Body of pancreas (tissue), 4 donors: ENCODE data around the gene ATXN1. TPM values are rescaled to one million over a fixed set of nuclear protein-coding genes. Genes with fewer than 3 reads are reported as not detected.
A peak's percentile ranks its signal among the peaks of the same experiment; 100 is the strongest.

ENCODE experiments used
- ATAC-seq: fragments of 150-250 bp; one replicate; pipeline ENCODE4 v1.9.1; 2016
- DNase-seq, 4 donors: peaks; one replicate each; pipeline ENCODE4 v3.0.0-alpha.2; 2019
- H3K27ac ChIP-seq, 4 donors: fragments of 200-600 bp; sonication (generic); 1 replicate in 3 of 4; 2 replicates in 1 of 4; pipeline versions ENCODE4 v1.5.1 to v1.6.1; 2016 to 2019; ENCODE audit warnings: mild to moderate bottlenecking in 1 of 4, mixed read lengths in 1 of 4, moderate library complexity in 1 of 4
- H3K27me3 ChIP-seq, 2 donors: fragments of 200-600 bp; sonication (generic); one replicate each; pipeline ENCODE4 v1.6.0; 2016; ENCODE audit warnings: mild to moderate bottlenecking in 1 of 2
- H3K36me3 ChIP-seq, 2 donors: fragments of 200-600 bp; sonication (generic); replicated peaks in 1 of 2; 2 replicates each; pipeline ENCODE4 v1.5.1; 2016; ENCODE audit warnings: low read depth in 2 of 2; ENCODE audit not compliant: insufficient read depth in 1 of 2
- H3K4me1 ChIP-seq: fragments of 200-600 bp; sonication (generic); one replicate; pipeline ENCODE4 v1.6.0; 2016
- H3K4me3 ChIP-seq, 2 donors: fragments of 200-600 bp; sonication (generic); 1 replicate in 1 of 2; 2 replicates in 1 of 2; pipeline ENCODE4 v1.5.1; 2016 to 2019
- H3K9me3 ChIP-seq, 3 donors: fragments of 200-600 bp; sonication (generic); 1 replicate in 2 of 3; 2 replicates in 1 of 3; pipeline ENCODE4 v1.5.1; 2016
- POLR2A ChIP-seq, 3 donors: fragments of 450-650 bp; IDR thresholded peaks; one replicate each; pipeline ENCODE4 v1.6.1; 2016; ENCODE audit warnings: antibody characterized with exemption in 3 of 3, mild to moderate bottlenecking in 2 of 3
- WGBS, 2 donors: methylation state at CpG; one replicate each; pipeline ENCODE4 v1.1.5; 2017; 5-methylcytosine and 5-hydroxymethylcytosine counted together
- intact Hi-C: fragments of 100-400 bp; cut with DNase I; formaldehyde crosslinking; loops from one replicate; pipeline ENCODE4 v1.15.1; 2023
- total RNA-seq, 2 donors: library from RNA; depleted of rRNA; stranded (reverse); fragments of >200 nt; gene quantifications; one replicate each; pipeline ENCODE4 v1.1.0, GENCODE V29; 2016
- TF ChIP-seq, protein P1 (sequence below), 7 experiments: fragments of 450-650 bp in 4 of 7; fragments of 200-600 bp in 3 of 7; sonication (generic) in 3 of 7; IDR thresholded peaks; one replicate each; pipeline ENCODE4 v1.5.1; 2016 to 2019; ENCODE audit warnings: antibody characterized with exemption in 7 of 7

ATXN1 gene
- total RNA-seq, 2 donors from 2014 or later, result 24.6 to 24.7 TPM

DNA sequence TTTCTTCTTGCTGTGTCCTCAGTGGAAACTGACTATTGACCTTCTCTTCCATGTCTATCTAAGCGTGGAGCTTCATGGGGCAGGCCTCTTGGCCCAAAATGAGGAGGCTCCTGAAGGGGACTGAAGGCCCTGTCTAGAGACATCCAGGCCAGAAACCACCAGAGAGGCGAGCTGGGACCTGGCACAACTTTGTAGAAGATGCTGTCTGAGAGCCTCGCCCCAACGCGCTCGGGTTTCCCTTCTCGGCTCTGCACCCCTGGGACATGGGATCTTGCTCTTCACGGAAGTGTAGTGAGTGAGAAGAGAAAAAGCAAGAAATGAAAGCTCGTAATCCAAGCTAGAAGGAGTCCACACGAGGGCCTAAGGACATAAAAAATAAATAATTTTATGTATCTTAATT is 426.1 kb downstream of the ATXN1 start:
- WGBS, 2 donors, result 91 to 93% methylated on average over 10 of the region's 10 CpGs
- no peaks in the 10 kb centered on the region for H3K9me3 ChIP-seq
- no peak overlapping the region for H3K27ac ChIP-seq
- H3K27me3 ChIP-seq, result no peaks in the 10 kb centered on the region
- peaks cover 14% of the 10 kb centered on the region for H3K4me1 ChIP-seq
- TF ChIP-seq POLR2A (IDR thresholded peaks at IDR 0.05), result no peak
- TF ChIP-seq, protein P1, sequence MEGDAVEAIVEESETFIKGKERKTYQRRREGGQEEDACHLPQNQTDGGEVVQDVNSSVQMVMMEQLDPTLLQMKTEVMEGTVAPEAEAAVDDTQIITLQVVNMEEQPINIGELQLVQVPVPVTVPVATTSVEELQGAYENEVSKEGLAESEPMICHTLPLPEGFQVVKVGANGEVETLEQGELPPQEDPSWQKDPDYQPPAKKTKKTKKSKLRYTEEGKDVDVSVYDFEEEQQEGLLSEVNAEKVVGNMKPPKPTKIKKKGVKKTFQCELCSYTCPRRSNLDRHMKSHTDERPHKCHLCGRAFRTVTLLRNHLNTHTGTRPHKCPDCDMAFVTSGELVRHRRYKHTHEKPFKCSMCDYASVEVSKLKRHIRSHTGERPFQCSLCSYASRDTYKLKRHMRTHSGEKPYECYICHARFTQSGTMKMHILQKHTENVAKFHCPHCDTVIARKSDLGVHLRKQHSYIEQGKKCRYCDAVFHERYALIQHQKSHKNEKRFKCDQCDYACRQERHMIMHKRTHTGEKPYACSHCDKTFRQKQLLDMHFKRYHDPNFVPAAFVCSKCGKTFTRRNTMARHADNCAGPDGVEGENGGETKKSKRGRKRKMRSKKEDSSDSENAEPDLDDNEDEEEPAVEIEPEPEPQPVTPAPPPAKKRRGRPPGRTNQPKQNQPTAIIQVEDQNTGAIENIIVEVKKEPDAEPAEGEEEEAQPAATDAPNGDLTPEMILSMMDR (IDR thresholded peaks at IDR 0.05), result no peak
- no peak overlapping the region for H3K4me3 ChIP-seq
- intact Hi-C loops, result loop anchor here (5.0 to 10.0 kb wide), 2 partner anchors 170 to 422 kb away; no protein-coding TSS in a partner anchor
- ATAC-seq, result no peak
- no peaks in the 10 kb centered on the region for H3K36me3 ChIP-seq
- no peak for DNase-seq

DNA sequence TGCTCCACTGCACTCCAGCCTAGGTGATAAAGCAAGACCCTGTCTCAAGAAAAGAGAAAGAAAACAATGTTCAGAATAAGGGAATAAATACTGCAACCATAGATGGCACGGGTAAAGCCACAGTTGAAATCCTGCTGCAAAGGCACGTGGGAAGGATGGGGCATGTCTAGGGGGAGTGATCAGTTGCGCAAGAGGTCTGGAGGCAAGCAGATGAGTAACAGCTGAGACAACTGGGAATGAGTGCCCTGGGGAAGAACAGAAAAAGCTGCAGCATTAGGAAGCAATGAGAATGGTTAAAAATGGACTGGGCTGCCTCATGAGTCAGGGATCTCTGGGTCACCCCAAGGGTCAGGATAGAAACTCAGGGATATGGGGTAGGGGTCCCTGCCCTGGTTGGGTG is 426.6 kb downstream of the ATXN1 start:
- intact Hi-C loops, result loop anchor here (5.0 to 10.0 kb wide), 2 partner anchors 170 to 423 kb away; no protein-coding TSS in a partner anchor
- DNase-seq, result peak in 3 of 4 donors; percentile 28 to 72 (median 39)
- H3K27ac ChIP-seq, result no peak overlapping the region
- peaks cover 14% of the 10 kb centered on the region for H3K4me1 ChIP-seq
- no peak for TF ChIP-seq POLR2A (IDR thresholded peaks at IDR 0.05)
- TF ChIP-seq, protein P1 (IDR thresholded peaks at IDR 0.05), result no peak
- no peaks in the 10 kb centered on the region for H3K9me3 ChIP-seq
- WGBS, 2 donors, result 75 to 76% methylated on average over 3 of the region's 3 CpGs
- ATAC-seq, result no peak
- H3K36me3 ChIP-seq, result no peaks in the 10 kb centered on the region
- no peak overlapping the region for H3K4me3 ChIP-seq
- no peaks in the 10 kb centered on the region for H3K27me3 ChIP-seq

DNA sequence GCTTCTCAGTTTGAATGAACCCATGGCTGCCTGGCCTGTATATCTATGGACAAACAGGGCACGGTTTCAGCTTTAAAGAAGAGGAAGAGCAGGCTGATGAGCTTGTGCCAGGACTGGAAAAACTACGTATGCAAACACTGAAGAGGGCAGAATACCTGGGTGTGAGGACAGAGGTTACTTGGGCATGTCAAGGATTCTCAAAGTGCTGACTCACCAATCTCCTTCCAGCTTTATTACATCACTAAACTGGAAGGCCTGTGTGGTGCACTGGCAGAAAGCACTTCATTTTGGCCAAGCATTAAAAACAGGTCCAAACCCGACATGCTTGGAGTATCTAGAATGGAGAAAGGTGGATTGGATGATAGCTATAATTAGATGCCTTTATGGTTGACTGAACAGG is 427.7 kb downstream of the ATXN1 start:
- intact Hi-C loops, result loop anchor here (10.0 kb wide), 1 partner anchor 171 kb away; no protein-coding TSS in a partner anchor
- Histone ChIP-seq H3K9me3 (no peaks in the 10 kb centered on the region), H3K4me3 (no peak overlapping the region), H3K27me3 (no peaks in the 10 kb centered on the region), H3K4me1 (peaks cover 14% of the 10 kb centered on the region), H3K27ac (no peak overlapping the region), H3K36me3 (no peaks in the 10 kb centered on the region)
- DNase-seq, result no peak
- WGBS, 2 donors, result 73 to 84% methylated on average over 3 of the region's 3 CpGs
- ATAC-seq, result no peak
- TF ChIP-seq, protein P1 (IDR thresholded peaks at IDR 0.05), result no peak
- TF ChIP-seq POLR2A (IDR thresholded peaks at IDR 0.05), result no peak

DNA sequence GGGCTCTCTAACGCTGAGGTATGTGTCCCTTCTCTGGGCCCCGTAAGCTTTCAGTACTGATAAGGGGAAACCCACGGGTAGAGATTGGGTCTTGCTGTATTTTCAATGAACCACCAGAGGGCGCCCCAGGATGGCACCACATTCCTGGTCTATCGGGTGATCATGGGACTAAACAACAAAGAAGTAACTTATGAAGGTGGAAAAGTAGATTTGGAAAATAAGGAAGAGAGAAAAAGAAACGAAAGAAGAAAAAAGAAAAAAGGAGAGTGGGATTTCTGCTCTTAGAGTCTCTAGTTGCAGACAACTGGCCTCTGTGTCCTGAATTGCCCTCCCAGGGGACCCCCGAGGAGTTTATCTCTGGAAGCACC is 429.1 kb downstream of the ATXN1 start:
- WGBS, 2 donors, result 1 to 4% methylated on average over 7 of the region's 7 CpGs
- ATAC-seq, result peak; percentile 88
- no peaks in the 10 kb centered on the region for H3K27me3 ChIP-seq
- peaks cover 0 to 3% of the 10 kb centered on the region in 2 donors for H3K36me3 ChIP-seq
- no peak overlapping the region for H3K27ac ChIP-seq
- intact Hi-C loops, result loop anchor here (10.0 kb wide), 1 partner anchor 173 kb away; no protein-coding TSS in a partner anchor
- no peaks in the 10 kb centered on the region for H3K9me3 ChIP-seq
- DNase-seq, result peak; percentile 77 to 84 (median 82)
- peaks cover 9% of the 10 kb centered on the region for H3K4me1 ChIP-seq
- no peak overlapping the region for H3K4me3 ChIP-seq
- TF ChIP-seq POLR2A (IDR thresholded peaks at IDR 0.05), result no peak
- TF ChIP-seq, protein P1 (IDR thresholded peaks at IDR 0.05), result peak; percentile 77 to 93 (median 87)
